Stimulated activated naive CD8-positive, alpha-beta T cell treated with anti-CD3 and anti-CD28 coated beads, Interleukin-15, Interleukin-2, amounts not matched to agents 100 ng/mL and 50 ng/mL, for 24 hours (primary cell): Measurements from ENCODE around the gene CENPT.

Source experiments
- H3K27ac Mint-ChIP-seq: one replicate; pipeline ENCODE4 v1.8.0; 2021; ENCODE audit warnings: mild to moderate bottlenecking, mixed read lengths
- H3K27me3 Mint-ChIP-seq: one replicate; pipeline ENCODE4 v1.8.0; 2021; ENCODE audit warnings: mixed read lengths
- H3K36me3 Mint-ChIP-seq: one replicate; pipeline ENCODE4 v1.8.0; 2021; ENCODE audit warnings: low read depth, mixed read lengths
- H3K4me1 Mint-ChIP-seq: one replicate; pipeline ENCODE4 v1.8.0; 2021; ENCODE audit warnings: low read depth, mixed read lengths
- H3K4me3 Mint-ChIP-seq: one replicate; pipeline ENCODE4 v1.8.0; 2021; ENCODE audit warnings: mild to moderate bottlenecking, mixed read lengths
- H3K9me3 Mint-ChIP-seq: one replicate; pipeline ENCODE4 v1.8.0; 2021; ENCODE audit warnings: mixed read lengths

Gene CENPT

GRCh38 chr16:67822511-67822910 is 25.0 kb downstream of the CENPT start:
- peaks cover 3% of the 10 kb centered on the region for H3K36me3 Mint-ChIP-seq
- H3K4me1 Mint-ChIP-seq: no peaks in the 10 kb centered on the region
- no peaks in the 10 kb centered on the region for H3K9me3 Mint-ChIP-seq
- no peak overlapping the region for H3K4me3 Mint-ChIP-seq
- H3K27me3 Mint-ChIP-seq: no peaks in the 10 kb centered on the region
- no peak overlapping the region for H3K27ac Mint-ChIP-seq

DNA sequence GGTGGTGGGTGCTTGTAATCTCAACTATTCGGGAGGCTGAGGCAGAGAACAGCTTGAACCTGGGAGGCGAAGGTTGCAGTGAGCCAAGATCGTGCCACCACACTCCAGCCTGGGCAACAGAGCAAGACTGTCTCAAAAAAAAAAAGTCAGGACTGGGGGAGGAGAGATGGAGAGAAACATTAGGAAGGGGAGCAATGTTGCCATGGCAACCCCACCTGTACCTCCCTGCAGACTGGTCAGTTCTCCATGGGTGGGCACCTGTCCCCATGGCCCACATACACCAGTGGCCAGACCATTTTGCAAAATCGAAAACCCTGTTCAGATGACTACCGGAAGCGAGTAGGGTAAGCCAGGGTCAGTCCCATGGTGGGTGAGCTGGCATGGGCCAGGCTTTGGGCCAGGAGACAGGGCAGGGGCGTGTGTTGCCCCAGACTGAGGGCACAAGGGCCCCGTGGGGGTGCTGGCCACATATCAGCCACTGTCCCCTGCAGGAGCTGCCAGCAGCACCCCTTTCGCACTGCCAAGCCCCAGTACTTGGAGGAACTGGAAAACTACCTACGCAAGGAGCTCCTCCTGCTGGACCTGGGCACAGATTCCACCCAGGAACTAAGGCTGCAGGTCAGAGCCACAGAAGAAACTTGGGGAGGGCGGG is 26.8 kb downstream of the CENPT start:
- no peaks in the 10 kb centered on the region for H3K9me3 Mint-ChIP-seq
- H3K27me3 Mint-ChIP-seq: no peaks in the 10 kb centered on the region
- no peak overlapping the region for H3K27ac Mint-ChIP-seq
- no peak overlapping the region for H3K4me3 Mint-ChIP-seq
- peaks cover 7% of the 10 kb centered on the region for H3K4me1 Mint-ChIP-seq
- H3K36me3 Mint-ChIP-seq: no peaks in the 10 kb centered on the region

DNA sequence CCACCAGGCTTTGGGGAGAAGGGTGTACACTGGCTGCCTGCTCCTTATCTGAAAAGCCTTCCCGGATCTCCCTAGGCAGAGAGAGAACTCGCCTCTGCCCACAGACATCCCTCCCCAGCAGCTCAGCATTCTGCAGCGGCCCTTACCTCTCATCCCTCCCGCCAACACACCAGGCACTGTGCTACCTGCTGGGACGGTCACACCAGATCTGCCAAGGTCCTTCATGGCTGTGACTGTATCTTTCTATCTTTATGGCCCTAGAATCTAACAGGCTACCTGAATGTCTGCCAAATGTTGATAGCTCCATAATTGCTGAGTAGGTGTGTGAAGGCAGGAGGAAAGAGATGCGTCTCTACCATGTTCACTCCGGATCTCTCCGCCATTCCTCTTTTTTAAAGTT is 32.9 kb downstream of the CENPT start:
- Mint-ChIP-seq H3K27me3 (no peaks in the 10 kb centered on the region), H3K27ac (no peak overlapping the region)

GRCh38 chr16:67811899-67812298 is 35.6 kb downstream of the CENPT start:
- Mint-ChIP-seq H3K27me3 (no peaks in the 10 kb centered on the region), H3K27ac (no peak overlapping the region), H3K9me3 (no peaks in the 10 kb centered on the region), H3K36me3 (no peaks in the 10 kb centered on the region), H3K4me3 (no peak overlapping the region), H3K4me1 (peaks cover 11% of the 10 kb centered on the region)

More for the DNA sequence above, 32.9 kb downstream of the CENPT start:
- H3K9me3 Mint-ChIP-seq: no peaks in the 10 kb centered on the region
- peaks cover 7% of the 10 kb centered on the region for H3K4me1 Mint-ChIP-seq
- H3K36me3 Mint-ChIP-seq: no peaks in the 10 kb centered on the region
- H3K4me3 Mint-ChIP-seq: no peak overlapping the region

GRCh38 chr16:67807148-67807682 is 40.3 kb downstream of the CENPT start:
- no peaks in the 10 kb centered on the region for H3K9me3 Mint-ChIP-seq
- H3K27me3 Mint-ChIP-seq: no peaks in the 10 kb centered on the region
- peaks cover 36% of the 10 kb centered on the region for H3K4me1 Mint-ChIP-seq
- H3K36me3 Mint-ChIP-seq: peaks cover 26% of the 10 kb centered on the region
- H3K27ac Mint-ChIP-seq: peak overlapping the region; percentile 96
- peak overlapping the region; percentile 95 for H3K4me3 Mint-ChIP-seq

GRCh38 chr16:67806428-67807147 is 40.9 kb downstream of the CENPT start, which contains the start of the genes RANBP10 and TSNAXIP1:
RANBP10 (minus strand) TSS chr16:67806560; CDS start chr16:67806536, 24 bp downstream.
TSNAXIP1 (plus strand) TSS chr16:67806889; CDS start chr16:67807150, 261 bp downstream.
- no peaks in the 10 kb centered on the region for H3K9me3 Mint-ChIP-seq
- peaks cover 32% of the 10 kb centered on the region for H3K36me3 Mint-ChIP-seq
- peaks cover 43% of the 10 kb centered on the region for H3K4me1 Mint-ChIP-seq
- H3K4me3 Mint-ChIP-seq: peak within 1 kb of the TSS; percentile 95
- H3K27ac Mint-ChIP-seq: peak within 1 kb of the TSS; percentile 96
- no peaks in the 10 kb centered on the region for H3K27me3 Mint-ChIP-seq

- H3K9me3 Mint-ChIP-seq: no peaks in the 10 kb centered on the region
- H3K27me3 Mint-ChIP-seq: no peaks in the 10 kb centered on the region
- H3K36me3 Mint-ChIP-seq: peaks cover 38% of the 10 kb centered on the region
- H3K4me3 Mint-ChIP-seq: peak overlapping the region; percentile 95
- H3K4me1 Mint-ChIP-seq: peaks cover 50% of the 10 kb centered on the region
- H3K27ac Mint-ChIP-seq: peak overlapping the region; percentile 76
These were observed 41.6 kb downstream of the CENPT start for GRCh38 chr16:67805718-67806427.

DNA sequence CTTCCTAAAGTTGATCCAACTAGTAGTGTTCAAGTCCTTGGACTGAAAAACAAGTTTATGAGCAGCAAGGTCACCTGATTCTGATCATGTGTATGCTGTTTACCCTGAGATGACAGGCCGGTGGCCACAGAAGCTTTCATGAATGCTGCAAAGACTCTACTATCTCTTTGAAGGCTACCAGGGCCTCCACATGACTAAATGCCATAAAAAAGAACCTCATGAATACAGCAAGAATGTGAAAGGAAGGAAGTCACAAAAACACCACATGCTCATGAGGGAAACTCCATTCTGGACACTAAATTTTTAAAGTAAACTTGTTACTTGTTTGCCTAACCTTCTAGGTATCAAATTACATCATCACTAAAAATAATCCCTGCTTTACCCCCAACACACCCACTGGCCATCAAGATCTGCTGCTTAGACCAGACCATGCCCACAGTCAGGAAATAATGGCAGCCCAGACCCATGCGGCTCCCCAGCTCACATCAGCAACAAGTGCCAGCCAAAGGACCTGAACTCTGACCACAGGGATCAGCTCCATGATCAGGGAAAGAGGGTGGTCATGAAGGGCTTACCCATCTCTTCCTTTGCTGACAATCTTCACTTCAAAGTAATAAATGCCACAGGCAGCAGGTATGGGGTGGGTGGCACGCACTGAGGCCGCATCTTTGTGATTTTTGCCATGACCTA is 42.5 kb downstream of the CENPT start:
- Mint-ChIP-seq H3K27me3 (no peaks in the 10 kb centered on the region), H3K9me3 (no peaks in the 10 kb centered on the region), H3K27ac (peak overlapping the region; percentile 69), H3K4me3 (peak overlapping the region; percentile 95), H3K4me1 (peaks cover 59% of the 10 kb centered on the region), H3K36me3 (peaks cover 44% of the 10 kb centered on the region)

DNA sequence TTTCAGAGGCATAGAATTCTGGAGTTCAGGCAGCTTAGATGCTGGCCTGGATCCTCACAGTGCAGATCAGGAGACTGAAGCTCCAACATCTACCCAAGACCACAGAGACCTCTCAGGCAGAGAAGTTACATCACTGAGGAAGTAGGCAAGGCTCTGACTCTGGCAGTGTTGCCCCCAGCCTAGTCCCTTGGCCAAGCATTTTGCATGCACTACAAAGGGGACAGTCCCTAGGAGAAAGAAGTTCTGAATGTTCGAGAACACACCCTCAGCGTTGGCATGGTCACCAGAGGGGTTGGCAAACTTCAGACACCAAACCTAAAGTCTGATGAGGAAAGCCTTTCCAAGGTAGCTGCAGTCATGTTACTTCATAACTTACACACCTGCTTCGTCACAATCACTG is 43.6 kb downstream of the CENPT start:
- H3K27ac Mint-ChIP-seq: peak overlapping the region; percentile 53
- peak overlapping the region; percentile 27 for H3K4me3 Mint-ChIP-seq
- H3K36me3 Mint-ChIP-seq: peaks cover 51% of the 10 kb centered on the region
- peaks cover 66% of the 10 kb centered on the region for H3K4me1 Mint-ChIP-seq
- H3K27me3 Mint-ChIP-seq: no peaks in the 10 kb centered on the region
- H3K9me3 Mint-ChIP-seq: no peaks in the 10 kb centered on the region

- no peaks in the 10 kb centered on the region for H3K27me3 Mint-ChIP-seq
- H3K4me1 Mint-ChIP-seq: peaks cover 61% of the 10 kb centered on the region
- H3K36me3 Mint-ChIP-seq: peaks cover 60% of the 10 kb centered on the region
- no peak overlapping the region for H3K27ac Mint-ChIP-seq
- no peak overlapping the region for H3K4me3 Mint-ChIP-seq
- H3K9me3 Mint-ChIP-seq: no peaks in the 10 kb centered on the region
These were observed 45.6 kb downstream of the CENPT start for GRCh38 chr16:67801883-67802282.

GRCh38 chr16:67801241-67801640 is 46.3 kb downstream of the CENPT start:
- H3K4me1 Mint-ChIP-seq: peaks cover 61% of the 10 kb centered on the region

DNA sequence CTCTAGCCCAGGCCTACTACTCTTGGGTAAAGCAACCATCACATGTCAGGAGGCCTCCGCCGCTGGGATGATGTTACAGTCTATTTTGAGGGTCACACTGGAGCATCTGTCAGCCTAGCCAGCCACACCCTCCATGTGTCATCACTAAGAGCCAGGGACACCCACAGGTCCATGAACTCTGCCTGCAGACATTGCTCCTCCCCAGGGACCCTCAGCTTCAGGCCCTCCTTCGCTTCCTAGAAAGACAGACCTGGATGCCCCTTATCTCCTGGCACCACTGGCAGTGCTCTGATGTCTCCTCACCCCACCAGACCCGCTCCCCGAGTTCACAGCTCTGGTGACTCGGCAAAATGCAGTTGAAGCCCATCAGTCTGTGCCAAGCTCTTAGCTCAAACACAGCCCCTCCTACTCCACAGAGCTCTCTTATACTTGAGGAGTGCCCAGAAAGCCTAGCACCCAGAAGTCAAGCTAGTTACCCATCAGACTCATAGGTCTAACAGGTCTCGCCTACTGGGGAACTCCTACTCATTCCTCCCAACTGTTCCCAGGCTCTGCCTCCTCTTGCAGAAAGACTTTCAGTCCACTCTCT is 47.1 kb downstream of the CENPT start:
- Mint-ChIP-seq H3K4me1 (peaks cover 58% of the 10 kb centered on the region), H3K9me3 (no peaks in the 10 kb centered on the region), H3K27ac (peak overlapping the region; percentile 51), H3K27me3 (no peaks in the 10 kb centered on the region), H3K4me3 (no peak overlapping the region), H3K36me3 (peaks cover 65% of the 10 kb centered on the region)

More at GRCh38 chr16:67801241-67801640, 46.3 kb downstream of the CENPT start:
- Mint-ChIP-seq H3K4me3 (no peak overlapping the region), H3K9me3 (no peaks in the 10 kb centered on the region), H3K27me3 (no peaks in the 10 kb centered on the region), H3K36me3 (peaks cover 65% of the 10 kb centered on the region), H3K27ac (no peak overlapping the region)

DNA sequence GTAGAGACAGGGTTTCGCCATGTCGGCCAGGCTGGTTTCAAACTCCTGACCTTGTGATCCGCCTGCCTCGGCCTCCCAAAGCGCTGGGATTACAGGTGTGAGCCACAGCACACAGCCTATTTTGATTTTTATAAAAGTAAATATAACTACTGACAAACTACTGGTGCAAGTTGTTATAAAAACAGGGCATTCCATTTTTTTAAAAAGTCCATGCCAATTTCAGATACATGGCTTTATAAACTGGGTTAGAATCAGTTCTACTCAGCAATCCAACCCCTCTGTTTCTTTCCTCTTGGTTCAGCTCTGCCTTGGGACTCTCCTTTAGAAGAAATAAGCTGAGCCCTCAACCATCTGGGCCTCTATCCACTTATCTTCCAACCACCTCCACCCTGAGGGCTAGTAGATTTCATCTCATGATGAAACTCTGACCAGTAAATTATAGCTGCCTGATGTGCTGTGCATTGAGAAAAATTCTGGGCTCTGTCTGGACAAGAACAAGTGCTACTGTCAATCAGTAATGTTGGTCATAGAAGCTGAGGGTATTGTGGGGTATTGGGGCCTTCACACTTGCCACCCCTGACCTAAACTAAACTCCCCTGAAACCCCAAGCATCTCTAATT is 51.3 kb downstream of the CENPT start:
- Mint-ChIP-seq H3K4me3 (no peak overlapping the region), H3K36me3 (peaks cover 30% of the 10 kb centered on the region), H3K27me3 (no peaks in the 10 kb centered on the region), H3K9me3 (no peaks in the 10 kb centered on the region), H3K27ac (no peak overlapping the region), H3K4me1 (peaks cover 19% of the 10 kb centered on the region)

- Mint-ChIP-seq H3K4me3 (no peak overlapping the region), H3K9me3 (no peaks in the 10 kb centered on the region), H3K4me1 (peaks cover 18% of the 10 kb centered on the region), H3K36me3 (peaks cover 11% of the 10 kb centered on the region), H3K27me3 (no peaks in the 10 kb centered on the region), H3K27ac (no peak overlapping the region)
These were observed 57.4 kb downstream of the CENPT start for GRCh38 chr16:67790071-67790470.
